Peyer's patch (tissue), 4 donors: ENCODE results near the gene KCNC3.

Source experiments
- CTCF ChIP-seq, 6 experiments: fragments of 450-650 bp in 4 of 6; fragments of 200-600 bp in 2 of 6; sonication (generic) in 1 of 6; IDR thresholded peaks; one replicate each; pipeline ENCODE4 v1.5.1; 2017 to 2019; ENCODE audit warnings: antibody characterized with exemption in 6 of 6, mild to moderate bottlenecking in 3 of 6, moderate library complexity in 1 of 6
- POLR2A ChIP-seq, 2 donors: fragments of 450-650 bp; IDR thresholded peaks; one replicate each; pipeline ENCODE4 v1.5.1; 2017; ENCODE audit warnings: antibody characterized with exemption in 2 of 2, mild to moderate bottlenecking in 2 of 2, moderate library complexity in 2 of 2

- TF ChIP-seq POLR2A (IDR thresholded peaks at IDR 0.05) (no peak), CTCF (IDR thresholded peaks at IDR 0.05) (no peak)
Measured at GRCh38 chr19:50308991-50309390, 20.2 kb downstream of the KCNC3 start.
